ENCODE results near the gene SLC39A11. TPM values are rescaled to one million over a fixed set of nuclear protein-coding genes. Genes with fewer than 3 reads are reported as not detected.

Gene SLC39A11
- total RNA-seq, 1 donor from 2014 or later = 9.4 TPM

DNA sequence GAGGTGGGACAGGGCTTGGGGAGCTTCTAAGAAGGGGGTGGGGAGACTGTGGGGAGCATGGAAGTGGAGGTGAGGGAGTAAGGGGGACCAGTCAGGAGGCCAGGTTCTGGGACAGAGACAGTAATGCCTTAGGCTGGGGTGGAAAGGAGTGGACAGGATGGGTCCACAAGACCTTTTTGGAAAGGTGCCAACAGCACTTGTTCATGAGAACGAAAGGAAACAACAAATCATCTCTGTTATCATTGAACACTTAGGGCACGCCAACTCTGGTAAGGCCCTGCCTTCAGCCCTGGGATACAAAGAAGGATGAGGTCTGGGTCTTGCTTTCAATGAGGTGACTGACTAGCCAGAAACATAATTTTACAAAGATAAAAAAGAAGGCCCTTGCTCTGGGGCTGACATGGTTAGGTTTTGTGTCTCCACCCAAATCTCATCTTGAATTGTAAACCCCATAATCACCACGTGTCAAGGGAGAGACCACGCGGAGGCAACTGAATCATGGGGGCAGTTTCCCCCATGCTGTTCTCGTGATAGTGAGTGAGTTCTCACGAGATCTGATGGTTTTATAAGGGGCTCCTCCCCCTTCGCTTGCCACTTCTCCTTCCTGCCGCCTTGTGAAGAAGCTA lies 113.8 kb downstream of the SLC39A11 start:
- DNase-seq (ENCODE audit: low read depth) = no peak

DNA sequence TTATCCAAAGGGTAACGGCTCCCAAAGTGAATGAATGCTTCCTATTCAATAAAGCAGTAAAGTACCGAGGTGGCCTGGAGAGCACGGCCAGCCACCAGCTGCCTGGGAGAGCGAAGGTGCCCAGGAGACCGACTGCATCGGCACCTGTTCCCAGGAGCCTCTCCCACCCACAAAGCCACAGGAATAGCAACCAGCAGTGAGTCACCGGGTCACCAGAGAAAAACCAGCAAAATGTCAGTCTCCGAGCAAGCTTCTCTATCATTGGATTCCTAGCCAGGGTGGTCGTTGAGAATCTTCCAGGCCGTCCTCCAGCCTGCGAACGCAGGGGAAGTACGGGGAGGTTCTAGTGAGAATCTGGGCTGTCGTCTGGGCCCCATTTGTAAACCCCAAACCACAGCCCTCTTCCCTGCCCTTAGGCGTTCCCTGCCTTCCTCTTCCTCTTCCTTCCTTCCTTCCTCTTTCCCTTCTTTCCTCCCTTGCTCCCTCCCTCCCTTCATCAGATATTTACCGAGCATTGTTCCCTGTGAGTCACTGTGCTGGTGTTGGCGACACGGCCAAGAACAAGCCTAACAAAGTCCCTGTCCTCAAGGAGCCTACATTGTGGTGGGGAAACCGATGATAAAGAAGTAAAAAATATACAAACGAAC lies 114.6 kb downstream of the SLC39A11 start:
- DNase-seq (ENCODE audit: low read depth) = peak; percentile 92

GRCh38 chr17:72976971-72977770 lies 115.3 kb downstream of the SLC39A11 start:
- DNase-seq (ENCODE audit: low read depth) = peak; percentile 88

- DNase-seq (ENCODE audit: low read depth) = no peak
Observed at GRCh38 chr17:72975509-72975908, 117.0 kb downstream of the SLC39A11 start.

GRCh38 chr17:72974605-72975232 lies 117.8 kb downstream of the SLC39A11 start:
- no peak for DNase-seq (ENCODE audit: low read depth)

- peak; percentile 11 for DNase-seq (ENCODE audit: low read depth)
Observed at GRCh38 chr17:72972263-72972951, 120.1 kb downstream of the SLC39A11 start.

DNA sequence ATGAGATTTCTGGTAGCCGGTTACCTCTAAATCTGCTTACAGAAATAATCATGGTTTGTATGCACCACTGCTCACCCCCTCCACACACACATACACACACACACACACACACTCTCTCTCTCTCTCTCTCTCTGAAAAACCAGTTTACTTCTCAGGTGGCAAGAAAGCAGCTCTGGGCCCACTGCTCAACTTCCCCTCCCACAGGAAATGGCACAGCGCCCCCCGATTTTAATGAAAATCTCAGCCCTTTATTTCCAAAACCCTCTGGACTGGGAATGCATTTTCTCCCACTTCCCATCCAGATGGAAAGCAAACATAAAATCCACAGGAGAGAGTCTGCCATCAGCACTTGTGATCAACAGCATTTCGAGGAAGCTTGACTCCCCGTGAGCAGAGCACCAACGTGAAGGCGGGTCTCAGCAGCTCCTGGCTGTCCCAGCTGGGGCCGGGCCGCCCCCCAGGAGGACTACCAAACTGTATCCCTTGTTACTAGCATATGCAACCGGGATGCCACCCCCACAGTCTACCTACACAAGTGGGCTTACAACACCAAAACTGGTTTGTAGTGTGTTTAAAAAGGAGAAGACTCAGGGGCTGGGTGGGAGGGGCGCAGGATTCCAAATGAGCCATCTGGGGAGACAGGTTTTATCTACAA lies 121.1 kb downstream of the SLC39A11 start:
- no peak for DNase-seq (ENCODE audit: low read depth)

- no peak for DNase-seq (ENCODE audit: low read depth)
Observed at GRCh38 chr17:72970797-72971196, 121.7 kb downstream of the SLC39A11 start.

DNA sequence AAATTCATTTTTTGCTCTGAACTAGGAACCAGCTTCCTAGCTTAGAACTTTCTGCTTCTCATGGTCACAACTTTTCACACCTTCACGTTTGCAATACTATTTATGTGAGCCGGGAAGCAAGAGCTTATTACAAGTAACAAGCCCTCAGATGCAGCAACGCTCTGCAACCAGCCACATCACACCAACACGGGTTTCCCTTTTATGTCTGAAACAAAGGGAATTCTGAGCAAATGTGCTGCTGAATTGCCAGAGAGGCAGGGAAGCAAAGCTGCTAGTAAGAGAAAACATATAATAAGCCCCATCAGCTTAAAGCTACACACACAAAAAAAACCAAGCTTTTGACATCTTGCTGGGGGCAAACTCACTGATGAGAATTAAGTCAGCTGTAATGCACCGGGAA lies 122.2 kb downstream of the SLC39A11 start:
- DNase-seq (ENCODE audit: low read depth) = no peak

GRCh38 chr17:72969293-72969906 lies 123.1 kb downstream of the SLC39A11 start:
- no peak for DNase-seq (ENCODE audit: low read depth)

GRCh38 chr17:72968798-72969197 lies 123.7 kb downstream of the SLC39A11 start:
- DNase-seq (ENCODE audit: low read depth) = no peak

- DNase-seq (ENCODE audit: low read depth) = no peak
Observed at GRCh38 chr17:72967977-72968585, 124.4 kb downstream of the SLC39A11 start.

DNA sequence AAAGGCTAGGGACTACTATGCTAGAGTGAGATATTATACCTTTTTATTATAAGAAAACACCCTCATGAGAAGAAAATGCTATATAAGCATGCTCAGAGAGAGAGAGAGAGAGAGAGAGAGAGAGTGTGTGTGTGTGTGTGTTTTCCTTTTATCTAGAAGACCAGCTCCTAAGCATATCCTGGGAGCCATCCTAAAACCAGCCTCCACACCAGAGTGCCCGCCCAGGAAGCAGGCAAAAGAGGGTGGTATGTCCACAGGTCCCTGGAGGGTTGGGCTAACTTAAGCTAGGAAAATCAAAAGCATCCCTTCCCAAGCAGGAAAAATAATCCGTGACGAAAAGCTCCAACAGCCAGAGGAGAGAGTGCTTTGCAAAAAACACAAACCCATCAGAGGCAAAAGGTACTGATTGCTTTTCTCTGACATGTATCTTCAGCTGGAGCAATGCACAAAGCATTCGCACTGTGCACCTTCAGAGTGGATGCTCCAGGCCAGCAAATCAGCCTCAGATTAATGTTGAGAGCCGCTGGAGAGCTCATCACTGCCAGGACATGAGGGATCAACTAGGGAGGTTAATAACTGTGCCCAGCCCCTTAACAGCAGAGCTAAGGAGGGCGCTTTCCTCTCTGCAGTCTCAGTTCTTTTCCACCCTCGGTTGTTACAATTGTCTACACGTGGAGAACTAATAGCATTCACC lies 125.1 kb downstream of the SLC39A11 start:
- no peak for DNase-seq (ENCODE audit: low read depth)

DNA sequence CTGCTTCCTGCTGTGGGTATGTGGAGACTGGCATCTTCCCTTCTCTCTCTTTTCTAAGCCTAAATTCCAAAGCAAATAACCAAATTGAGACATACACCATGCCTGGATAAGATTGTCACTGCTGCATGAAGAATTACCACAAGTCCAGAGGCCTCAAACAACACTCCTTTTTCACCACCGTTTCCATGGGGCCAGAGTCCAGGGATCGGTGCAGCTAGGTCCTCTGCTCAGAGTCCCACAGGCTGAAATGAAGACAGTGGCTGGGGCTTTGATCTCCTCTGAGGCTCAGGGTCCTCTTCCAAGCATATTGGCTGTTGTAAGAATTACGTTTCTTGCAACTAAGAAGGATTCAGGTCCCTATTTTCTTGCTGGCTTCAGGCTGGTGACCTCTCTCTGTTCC lies 130.4 kb downstream of the SLC39A11 start:
- no peak for DNase-seq (ENCODE audit: low read depth)

- no peak for DNase-seq (ENCODE audit: low read depth)
Observed at GRCh38 chr17:72955391-72956140, 136.9 kb downstream of the SLC39A11 start.

GRCh38 chr17:72954579-72954978 lies 137.9 kb downstream of the SLC39A11 start:
- no peak for DNase-seq (ENCODE audit: low read depth)

DNA sequence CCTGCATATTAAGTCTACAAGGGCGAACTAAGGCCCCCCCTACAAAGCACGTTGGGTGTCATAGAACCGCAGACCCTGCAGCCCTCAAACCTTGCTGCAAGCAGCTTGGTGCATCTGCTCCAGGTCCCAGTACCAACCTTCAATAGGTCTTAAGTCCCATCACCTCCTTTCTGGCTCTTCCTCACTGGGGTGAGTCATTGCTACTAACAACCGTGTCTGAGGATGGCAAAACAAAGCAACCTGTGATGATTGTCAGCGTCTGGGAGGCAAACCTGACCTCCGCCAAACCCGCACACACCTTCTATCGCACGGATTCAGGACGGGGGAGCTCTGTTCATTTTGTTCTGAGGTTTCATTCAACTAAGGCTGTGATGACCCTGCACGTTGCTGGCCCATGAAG lies 138.9 kb downstream of the SLC39A11 start:
- no peak for DNase-seq (ENCODE audit: low read depth)

GRCh38 chr17:72952641-72953315 lies 139.7 kb downstream of the SLC39A11 start:
- DNase-seq (ENCODE audit: low read depth) = no peak
